Tibial nerve (tissue), 4 donors: ENCODE measurements around the gene PROX1. TPM values are rescaled to one million over a fixed set of nuclear protein-coding genes. Genes with fewer than 3 reads are reported as not detected.

ENCODE experiments used
- DNase-seq, 2 donors: peaks; one replicate each; pipeline ENCODE4 v3.0.0-alpha.2; 2019; ENCODE audit warnings: low spot score in 2 of 2
- H3K27ac ChIP-seq, 4 donors: fragments of 200-600 bp; sonication (generic) in 3 of 4; one replicate each; pipeline ENCODE4 v1.5.1; 2017 to 2019; ENCODE audit warnings: mild to moderate bottlenecking in 1 of 4
- H3K27me3 ChIP-seq, 2 donors: fragments of 200-600 bp; sonication (generic) in 1 of 2; one replicate each; pipeline versions ENCODE4 v1.5.1 to v1.6.0; 2017 to 2019
- H3K36me3 ChIP-seq, 3 donors: fragments of 200-600 bp; sonication (generic); one replicate each; pipeline ENCODE4 v1.5.1; 2018 to 2019
- H3K4me1 ChIP-seq, 4 donors: fragments of 200-600 bp; sonication (generic) in 3 of 4; one replicate each; pipeline ENCODE4 v1.5.1; 2017 to 2019
- H3K4me3 ChIP-seq, 4 donors: fragments of 200-600 bp; sonication (generic) in 3 of 4; one replicate each; pipeline ENCODE4 v1.5.1; 2017 to 2019; ENCODE audit warnings: mild to moderate bottlenecking in 1 of 4, moderate library complexity in 1 of 4
- H3K9me3 ChIP-seq, 4 donors: fragments of 200-600 bp; sonication (generic) in 3 of 4; one replicate each; pipeline ENCODE4 v1.5.1; 2017 to 2019
- EP300 ChIP-seq, 2 donors: sonication (generic); formaldehyde crosslinking; IDR thresholded peaks; one replicate each; pipeline ENCODE4 v1.6.1; 2017; ENCODE audit warnings: antibody characterized with exemption in 2 of 2, mild to moderate bottlenecking in 1 of 2
- POLR2A ChIP-seq, 2 donors: fragments of 450-650 bp; IDR thresholded peaks; one replicate each; pipeline ENCODE4 v1.6.1; 2017; ENCODE audit warnings: antibody characterized with exemption in 2 of 2, mild to moderate bottlenecking in 2 of 2, moderate library complexity in 2 of 2
- WGBS, 2 donors: methylation state at CpG; one replicate each; pipeline ENCODE4 v1.1.5; 2018; 5-methylcytosine and 5-hydroxymethylcytosine counted together
- total RNA-seq, 4 donors: library from RNA; depleted of rRNA; stranded (reverse); fragments of >200 nt; gene quantifications; one replicate each; pipeline ENCODE4 v1.1.0, GENCODE V29; 2016
- TF ChIP-seq, protein P1 (sequence below), 5 experiments: fragments of 200-600 bp in 3 of 5; fragments of 450-650 bp in 2 of 5; sonication (generic) in 3 of 5; IDR thresholded peaks; one replicate each; pipeline ENCODE4 v1.5.1; 2016 to 2019; ENCODE audit warnings: antibody characterized with exemption in 5 of 5, mild to moderate bottlenecking in 3 of 5, moderate library complexity in 2 of 5

PROX1 gene
- total RNA-seq, 4 donors from 2014 or later = 0.84 to 1.2 (median 1.0) TPM

GRCh38 chr1:213969958-213970555 lies 17.7 kb upstream of the PROX1 start:
- no peak for DNase-seq
- 35 to 51% methylated on average over 2 of the region's 2 CpGs for WGBS, 2 donors
- Histone ChIP-seq H3K27me3 (peaks cover 0 to 5% of the 10 kb centered on the region in 2 donors), H3K9me3 (no peaks in the 10 kb centered on the region), H3K27ac (no peak overlapping the region), H3K4me3 (no peak overlapping the region), H3K36me3 (no peaks in the 10 kb centered on the region), H3K4me1 (no peaks in the 10 kb centered on the region)
- TF ChIP-seq, protein P1, sequence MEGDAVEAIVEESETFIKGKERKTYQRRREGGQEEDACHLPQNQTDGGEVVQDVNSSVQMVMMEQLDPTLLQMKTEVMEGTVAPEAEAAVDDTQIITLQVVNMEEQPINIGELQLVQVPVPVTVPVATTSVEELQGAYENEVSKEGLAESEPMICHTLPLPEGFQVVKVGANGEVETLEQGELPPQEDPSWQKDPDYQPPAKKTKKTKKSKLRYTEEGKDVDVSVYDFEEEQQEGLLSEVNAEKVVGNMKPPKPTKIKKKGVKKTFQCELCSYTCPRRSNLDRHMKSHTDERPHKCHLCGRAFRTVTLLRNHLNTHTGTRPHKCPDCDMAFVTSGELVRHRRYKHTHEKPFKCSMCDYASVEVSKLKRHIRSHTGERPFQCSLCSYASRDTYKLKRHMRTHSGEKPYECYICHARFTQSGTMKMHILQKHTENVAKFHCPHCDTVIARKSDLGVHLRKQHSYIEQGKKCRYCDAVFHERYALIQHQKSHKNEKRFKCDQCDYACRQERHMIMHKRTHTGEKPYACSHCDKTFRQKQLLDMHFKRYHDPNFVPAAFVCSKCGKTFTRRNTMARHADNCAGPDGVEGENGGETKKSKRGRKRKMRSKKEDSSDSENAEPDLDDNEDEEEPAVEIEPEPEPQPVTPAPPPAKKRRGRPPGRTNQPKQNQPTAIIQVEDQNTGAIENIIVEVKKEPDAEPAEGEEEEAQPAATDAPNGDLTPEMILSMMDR (IDR thresholded peaks at IDR 0.05) = no peak
- TF ChIP-seq EP300 (IDR thresholded peaks at IDR 0.05) (no peak), POLR2A (IDR thresholded peaks at IDR 0.05) (no peak)

DNA sequence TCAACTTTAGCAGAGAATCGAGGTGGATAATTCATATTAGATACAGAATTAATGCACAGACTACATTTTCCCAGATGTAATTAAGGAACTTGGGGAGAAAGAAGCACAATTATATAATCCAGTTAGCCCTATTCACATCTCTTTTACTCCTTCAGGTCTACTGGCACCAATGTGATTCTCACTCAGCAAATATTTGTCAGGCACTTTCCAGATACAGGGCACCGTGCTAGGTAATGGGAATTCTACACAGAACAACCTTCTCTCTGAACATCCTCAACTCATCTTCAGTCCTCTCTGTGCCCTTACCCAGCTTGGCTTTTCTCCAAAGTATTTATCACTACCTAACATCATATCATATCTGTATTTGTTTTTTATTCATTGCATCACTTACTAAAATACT lies 15.6 kb upstream of the PROX1 start:
- DNase-seq = no peak
- TF ChIP-seq POLR2A (IDR thresholded peaks at IDR 0.05) (no peak), EP300 (IDR thresholded peaks at IDR 0.05) (no peak)
- TF ChIP-seq, protein P1 (IDR thresholded peaks at IDR 0.05) = no peak
- WGBS, 2 donors = 62 to 81% methylated on average over 2 of the region's 2 CpGs
- H3K27ac ChIP-seq = no peak overlapping the region
- peaks cover 0 to 21% of the 10 kb centered on the region in 2 donors for H3K27me3 ChIP-seq
- H3K4me1 ChIP-seq = no peaks in the 10 kb centered on the region
- H3K36me3 ChIP-seq = no peaks in the 10 kb centered on the region
- H3K4me3 ChIP-seq = no peak overlapping the region
- no peaks in the 10 kb centered on the region for H3K9me3 ChIP-seq

DNA sequence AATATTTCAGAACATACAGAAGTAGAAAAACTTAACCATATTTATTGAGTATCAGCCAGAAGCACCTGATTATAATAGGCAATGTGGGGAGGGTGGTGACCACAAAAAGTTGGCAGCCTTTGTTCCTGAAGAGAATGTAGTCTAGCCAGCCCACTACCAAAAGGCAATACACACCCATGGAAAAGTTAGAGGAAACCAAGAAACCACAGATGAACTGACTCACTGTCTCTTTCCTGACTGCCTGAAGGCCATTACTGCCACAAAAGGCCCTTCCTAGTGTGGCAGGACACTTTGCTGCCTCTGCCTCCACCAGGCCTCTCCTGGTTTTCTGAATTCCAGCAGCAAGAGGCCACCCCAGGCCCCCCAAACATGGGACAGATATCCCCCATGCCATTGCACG lies 14.6 kb upstream of the PROX1 start:
- DNase-seq = no peak
- 75 to 100% methylated on average over 1 of the region's 1 CpG for WGBS, 2 donors
- H3K27me3 ChIP-seq = peaks cover 0 to 30% of the 10 kb centered on the region in 2 donors
- H3K4me3 ChIP-seq = no peak overlapping the region
- H3K9me3 ChIP-seq = no peaks in the 10 kb centered on the region
- no peak overlapping the region for H3K27ac ChIP-seq
- no peaks in the 10 kb centered on the region for H3K4me1 ChIP-seq
- no peaks in the 10 kb centered on the region for H3K36me3 ChIP-seq
- TF ChIP-seq, protein P1 (IDR thresholded peaks at IDR 0.05) = no peak
- TF ChIP-seq EP300 (IDR thresholded peaks at IDR 0.05) = no peak
- TF ChIP-seq POLR2A (IDR thresholded peaks at IDR 0.05) = no peak

GRCh38 chr1:213976665-213977485 lies 10.9 kb upstream of the PROX1 start:
- peaks cover 0 to 67% of the 10 kb centered on the region in 2 donors for H3K27me3 ChIP-seq
- H3K4me3 ChIP-seq = no peak overlapping the region
- TF ChIP-seq EP300 (IDR thresholded peaks at IDR 0.05) (no peak), POLR2A (IDR thresholded peaks at IDR 0.05) (no peak)
- TF ChIP-seq, protein P1 (IDR thresholded peaks at IDR 0.05) = no peak
- peaks cover 0 to 5% (median 0%) of the 10 kb centered on the region in 4 donors for H3K4me1 ChIP-seq
- no peak overlapping the region for H3K27ac ChIP-seq
- H3K36me3 ChIP-seq = no peaks in the 10 kb centered on the region
- no peak for DNase-seq
- H3K9me3 ChIP-seq = no peaks in the 10 kb centered on the region
- WGBS, 2 donors = 59 to 66% methylated on average over 8 of the region's 8 CpGs

GRCh38 chr1:213977486-213977842 lies 10.3 kb upstream of the PROX1 start:
- no peak overlapping the region for H3K27ac ChIP-seq
- no peak for DNase-seq
- no peak for TF ChIP-seq POLR2A (IDR thresholded peaks at IDR 0.05)
- no peak for TF ChIP-seq EP300 (IDR thresholded peaks at IDR 0.05)
- TF ChIP-seq, protein P1 (IDR thresholded peaks at IDR 0.05) = no peak
- H3K4me3 ChIP-seq = no peak overlapping the region
- no peaks in the 10 kb centered on the region for H3K9me3 ChIP-seq
- peaks cover 0 to 8% (median under 1%) of the 10 kb centered on the region in 4 donors for H3K4me1 ChIP-seq
- no peaks in the 10 kb centered on the region for H3K36me3 ChIP-seq
- H3K27me3 ChIP-seq = peaks cover 0 to 73% of the 10 kb centered on the region in 2 donors
- WGBS, 2 donors = 56 to 68% methylated on average over 7 of the region's 7 CpGs
